ENCODE results near the gene TIMM23. TPM values are rescaled to one million over a fixed set of nuclear protein-coding genes. Genes with fewer than 3 reads are reported as not detected.
"Not testable (repeated sequence)": the region's sequence is repeated elsewhere in the genome, so short reads cannot be mapped to it uniquely, and the experiment has no call there.

TIMM23 gene
- total RNA-seq, 1 donor from 2014 or later: 52.0 TPM

DNA sequence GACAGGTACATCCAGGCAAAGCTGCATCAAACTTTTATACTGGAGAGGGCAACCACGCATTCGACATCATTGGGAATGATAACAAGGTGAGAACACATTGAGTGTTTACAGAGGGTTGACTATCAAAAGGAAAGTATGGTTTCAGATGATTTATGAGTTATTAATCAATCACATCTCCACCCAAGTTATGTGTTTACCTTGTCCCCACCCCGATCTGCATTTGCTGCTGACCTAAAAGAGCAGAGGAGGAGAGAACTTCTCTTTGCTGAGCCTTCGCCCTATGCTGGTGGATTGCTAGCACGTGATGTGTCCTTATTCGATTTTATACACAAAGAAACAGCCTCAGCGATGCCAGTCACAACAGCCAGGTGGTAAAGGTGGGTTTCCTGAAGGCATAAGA is 74.0 kb downstream of the TIMM23 start, which contains the start of gene MSMB:
Gene MSMB, minus strand, starts transcription at position 9 of the 400 bp plus-strand sequence. CDS start 32 bp downstream, outside the sequence.
- TF ChIP-seq, protein P1, sequence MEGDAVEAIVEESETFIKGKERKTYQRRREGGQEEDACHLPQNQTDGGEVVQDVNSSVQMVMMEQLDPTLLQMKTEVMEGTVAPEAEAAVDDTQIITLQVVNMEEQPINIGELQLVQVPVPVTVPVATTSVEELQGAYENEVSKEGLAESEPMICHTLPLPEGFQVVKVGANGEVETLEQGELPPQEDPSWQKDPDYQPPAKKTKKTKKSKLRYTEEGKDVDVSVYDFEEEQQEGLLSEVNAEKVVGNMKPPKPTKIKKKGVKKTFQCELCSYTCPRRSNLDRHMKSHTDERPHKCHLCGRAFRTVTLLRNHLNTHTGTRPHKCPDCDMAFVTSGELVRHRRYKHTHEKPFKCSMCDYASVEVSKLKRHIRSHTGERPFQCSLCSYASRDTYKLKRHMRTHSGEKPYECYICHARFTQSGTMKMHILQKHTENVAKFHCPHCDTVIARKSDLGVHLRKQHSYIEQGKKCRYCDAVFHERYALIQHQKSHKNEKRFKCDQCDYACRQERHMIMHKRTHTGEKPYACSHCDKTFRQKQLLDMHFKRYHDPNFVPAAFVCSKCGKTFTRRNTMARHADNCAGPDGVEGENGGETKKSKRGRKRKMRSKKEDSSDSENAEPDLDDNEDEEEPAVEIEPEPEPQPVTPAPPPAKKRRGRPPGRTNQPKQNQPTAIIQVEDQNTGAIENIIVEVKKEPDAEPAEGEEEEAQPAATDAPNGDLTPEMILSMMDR (IDR thresholded peaks at IDR 0.05; ENCODE audit: unreplicated experiment): no peak
- Mint-ChIP-seq H3K4me3 (no peak within 1 kb of the TSS), H3K36me3 (no peaks in the 10 kb centered on the region), H3K27ac (no peak within 1 kb of the TSS), H3K4me1 (no peaks in the 10 kb centered on the region), H3K27me3 (ENCODE audit: low read depth) (peaks cover 20% of the 10 kb centered on the region), H3K9me3 (no peaks in the 10 kb centered on the region)
- DNase-seq (ENCODE audit: low spot score in 2 of 2, unreplicated experiment in 2 of 2): no peak

DNA sequence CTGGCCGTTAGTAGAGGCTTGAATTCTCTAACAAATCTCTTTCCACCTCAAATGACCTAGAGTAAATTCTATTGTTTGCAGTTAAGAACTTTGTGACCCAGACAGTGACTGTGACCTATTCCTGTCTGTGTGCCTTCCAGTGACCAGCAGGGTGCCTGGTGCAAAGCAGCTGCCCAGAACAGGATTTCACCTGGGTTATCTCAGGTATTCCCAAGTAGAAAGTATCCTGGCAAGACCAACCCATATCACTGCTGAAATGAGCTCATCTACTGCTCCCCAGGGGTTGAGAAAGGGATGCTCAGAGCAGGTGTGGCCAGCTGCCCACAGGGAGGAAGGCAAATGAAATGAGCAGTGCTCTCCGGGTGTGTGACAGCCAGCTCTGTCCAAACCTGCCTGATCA is 75.9 kb downstream of the TIMM23 start:
- Mint-ChIP-seq H3K27ac (no peak overlapping the region), H3K27me3 (ENCODE audit: low read depth) (peaks cover 16% of the 10 kb centered on the region), H3K4me3 (no peak overlapping the region), H3K4me1 (no peaks in the 10 kb centered on the region), H3K36me3 (no peaks in the 10 kb centered on the region), H3K9me3 (no peaks in the 10 kb centered on the region)
- no peak for DNase-seq (ENCODE audit: low spot score in 2 of 2, unreplicated experiment in 2 of 2)
- TF ChIP-seq, protein P1 (IDR thresholded peaks at IDR 0.05; ENCODE audit: unreplicated experiment): no peak

DNA sequence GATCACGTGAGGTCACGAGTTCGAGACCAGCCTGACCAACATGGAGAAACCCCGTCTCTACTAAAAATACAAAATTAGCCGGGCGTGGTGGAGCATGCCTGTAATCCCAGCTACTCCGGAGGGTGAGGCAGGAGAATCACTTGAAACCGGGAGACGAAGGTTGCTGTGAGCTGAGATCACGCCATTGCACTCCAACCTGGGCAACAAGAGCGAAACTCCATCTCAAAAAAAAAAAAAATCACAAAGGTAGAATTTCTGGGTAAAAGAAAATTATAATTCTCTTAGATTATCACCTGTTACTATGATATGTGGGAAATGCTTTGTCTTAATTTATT is 77.2 kb downstream of the TIMM23 start:
- H3K27me3 Mint-ChIP-seq (ENCODE audit: low read depth): peaks cover 10% of the 10 kb centered on the region

DNA sequence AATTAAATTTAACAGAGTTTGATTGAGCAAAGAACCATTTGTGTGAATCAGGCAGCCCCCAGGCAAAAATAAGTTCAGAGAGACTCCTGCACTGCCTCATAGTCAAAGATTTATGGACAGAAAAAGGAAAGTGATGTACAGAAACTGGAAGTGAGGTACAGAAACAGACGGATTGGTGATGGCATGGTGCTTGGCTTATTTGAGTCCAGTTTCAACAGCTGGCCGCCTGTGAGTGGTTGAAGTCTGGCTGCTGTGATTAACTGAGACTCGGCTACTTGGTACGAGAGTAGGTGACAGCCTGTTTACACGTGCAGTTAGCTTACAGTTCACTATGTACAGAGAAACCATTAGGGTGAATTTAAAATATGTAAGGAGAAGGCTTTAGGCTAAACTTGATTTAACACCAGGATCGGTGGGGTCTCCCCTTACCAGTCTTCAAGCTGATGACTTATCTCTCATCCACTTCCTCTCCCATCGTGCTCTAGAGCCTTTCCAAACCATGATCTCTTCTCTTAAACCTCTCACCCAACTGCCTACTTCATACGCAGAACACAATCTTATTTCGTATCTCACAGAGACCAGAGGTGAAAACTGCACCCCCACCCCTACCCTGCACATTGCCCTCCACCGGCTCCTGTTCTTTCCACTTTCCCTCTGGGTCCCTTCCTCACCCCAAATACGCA is 78.8 kb downstream of the TIMM23 start:
- no peak for DNase-seq (ENCODE audit: low spot score in 2 of 2, unreplicated experiment in 2 of 2)
- H3K36me3 Mint-ChIP-seq: no peaks in the 10 kb centered on the region
- H3K4me1 Mint-ChIP-seq: peaks cover 6% of the 10 kb centered on the region
- H3K9me3 Mint-ChIP-seq: no peaks in the 10 kb centered on the region
- TF ChIP-seq, protein P1 (IDR thresholded peaks at IDR 0.05; ENCODE audit: unreplicated experiment): no peak
- peaks cover 9% of the 10 kb centered on the region for H3K27me3 Mint-ChIP-seq (ENCODE audit: low read depth)
- H3K4me3 Mint-ChIP-seq: no peak overlapping the region
- no peak overlapping the region for H3K27ac Mint-ChIP-seq

More for the DNA sequence above, 77.2 kb downstream of the TIMM23 start:
- H3K36me3 Mint-ChIP-seq; H3K4me3 Mint-ChIP-seq; H3K4me1 Mint-ChIP-seq; H3K27ac Mint-ChIP-seq; DNase-seq (ENCODE audit: low spot score in 2 of 2, unreplicated experiment in 2 of 2); H3K9me3 Mint-ChIP-seq: not testable (repeated sequence)

DNA sequence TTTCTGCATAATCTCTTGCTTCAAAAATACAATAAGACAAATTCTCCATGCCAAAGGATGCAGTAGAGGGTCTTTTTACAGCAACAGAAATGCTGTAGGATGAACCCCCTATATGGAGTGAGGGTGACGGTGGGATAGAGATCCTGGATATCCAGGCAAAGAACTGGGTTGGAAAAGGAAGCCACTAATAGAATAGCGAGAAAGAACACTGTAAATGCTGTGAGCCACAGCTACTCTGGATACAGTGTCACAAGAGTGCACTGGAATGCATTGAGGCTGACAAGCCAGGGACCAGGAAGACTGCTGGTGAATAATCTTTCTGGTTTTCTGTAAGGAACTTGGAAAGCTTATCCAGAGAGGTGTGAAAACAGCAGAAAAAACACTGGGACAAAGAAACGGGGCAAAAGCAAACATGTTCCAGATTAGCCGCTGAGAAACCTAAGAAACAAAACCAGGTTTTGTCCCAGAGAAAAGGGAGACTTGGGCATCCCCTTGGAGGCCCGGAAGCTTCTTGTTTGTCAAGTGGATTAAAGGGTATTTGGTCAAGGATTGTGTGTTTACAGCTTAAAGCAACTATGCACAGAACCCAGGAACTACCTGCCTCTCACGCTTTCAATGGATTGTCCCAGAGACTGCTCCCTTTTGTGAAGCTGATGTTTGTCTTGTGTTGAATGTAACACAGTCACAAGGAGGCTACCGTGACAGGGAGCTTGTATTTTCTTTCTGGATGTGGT is 79.9 kb downstream of the TIMM23 start:
- Mint-ChIP-seq H3K27ac (no peak overlapping the region), H3K9me3 (peaks cover 5% of the 10 kb centered on the region), H3K27me3 (ENCODE audit: low read depth) (peaks cover 7% of the 10 kb centered on the region), H3K4me1 (peaks cover 6% of the 10 kb centered on the region), H3K4me3 (no peak overlapping the region), H3K36me3 (peaks cover 2% of the 10 kb centered on the region)
- no peak for DNase-seq (ENCODE audit: low spot score in 2 of 2, unreplicated experiment in 2 of 2)
- TF ChIP-seq, protein P1 (IDR thresholded peaks at IDR 0.05; ENCODE audit: unreplicated experiment): no peak

- DNase-seq (ENCODE audit: low spot score in 2 of 2, unreplicated experiment in 2 of 2): no peak
- peaks cover 9% of the 10 kb centered on the region for H3K9me3 Mint-ChIP-seq
- H3K4me3 Mint-ChIP-seq: no peak overlapping the region
- peaks cover 2% of the 10 kb centered on the region for H3K36me3 Mint-ChIP-seq
- peaks cover 6% of the 10 kb centered on the region for H3K4me1 Mint-ChIP-seq
- TF ChIP-seq, protein P1 (IDR thresholded peaks at IDR 0.05; ENCODE audit: unreplicated experiment): no peak
- no peak overlapping the region for H3K27ac Mint-ChIP-seq
- H3K27me3 Mint-ChIP-seq (ENCODE audit: low read depth): peaks cover 4% of the 10 kb centered on the region
These were observed 80.6 kb downstream of the TIMM23 start for GRCh38 chr10:46052791-46053375.

All from mesothelial cell of epicardium (in vitro differentiated cells).